MG63 (cell line): Measurements from ENCODE around the gene FCRL4. TPM values are rescaled to one million over a fixed set of nuclear protein-coding genes. Genes with fewer than 3 reads are reported as not detected.
A peak's percentile ranks its signal among the peaks of the same experiment; 100 is the strongest.
"Not testable (repeated sequence)": the region's sequence is repeated elsewhere in the genome, so short reads cannot be mapped to it uniquely, and the experiment has no call there.

Experiments used
- DNase-seq: peaks from one replicate; pipeline ENCODE4 v3.0.0-alpha.2; 2020
- H3K27me3 ChIP-seq: fragments of 250-450 bp; sonication (Bioruptor Pico); 2 replicates; pipeline ENCODE4 v1.5.1; 2020; ENCODE audit warnings: mild to moderate bottlenecking, moderate library complexity
- H3K36me3 ChIP-seq: fragments of 250-450 bp; sonication (Bioruptor Pico); 2 replicates; pipeline ENCODE4 v1.5.1; 2020; ENCODE audit warnings: mild to moderate bottlenecking, moderate library complexity
- H3K4me3 ChIP-seq: fragments of 250-450 bp; sonication (Bioruptor Pico); 2 replicates; pipeline ENCODE4 v1.5.1; 2020; ENCODE audit warnings: mild to moderate bottlenecking, moderate library complexity
- H3K9me3 ChIP-seq: fragments of 250-450 bp; sonication (Bioruptor Pico); 2 replicates; pipeline ENCODE4 v1.5.1; 2020; ENCODE audit warnings: mild to moderate bottlenecking, moderate library complexity
- total RNA-seq: library from RNA; depleted of rRNA; stranded (reverse); fragments of >200 nt; shearing (Covaris generic); gene quantifications from 2 replicates; pipeline ENCODE4 v1.2.3, GENCODE V29; 2014; ENCODE audit warnings: low replicate concordance; rRNA removed

FCRL4 gene
- total RNA-seq, 1 experiment from 2014 or later, result not detected

- H3K9me3 ChIP-seq, result no peaks in the 10 kb centered on the region
These were observed 23.0 kb downstream of the FCRL4 start for GRCh38 chr1:157574836-157575235.

DNA sequence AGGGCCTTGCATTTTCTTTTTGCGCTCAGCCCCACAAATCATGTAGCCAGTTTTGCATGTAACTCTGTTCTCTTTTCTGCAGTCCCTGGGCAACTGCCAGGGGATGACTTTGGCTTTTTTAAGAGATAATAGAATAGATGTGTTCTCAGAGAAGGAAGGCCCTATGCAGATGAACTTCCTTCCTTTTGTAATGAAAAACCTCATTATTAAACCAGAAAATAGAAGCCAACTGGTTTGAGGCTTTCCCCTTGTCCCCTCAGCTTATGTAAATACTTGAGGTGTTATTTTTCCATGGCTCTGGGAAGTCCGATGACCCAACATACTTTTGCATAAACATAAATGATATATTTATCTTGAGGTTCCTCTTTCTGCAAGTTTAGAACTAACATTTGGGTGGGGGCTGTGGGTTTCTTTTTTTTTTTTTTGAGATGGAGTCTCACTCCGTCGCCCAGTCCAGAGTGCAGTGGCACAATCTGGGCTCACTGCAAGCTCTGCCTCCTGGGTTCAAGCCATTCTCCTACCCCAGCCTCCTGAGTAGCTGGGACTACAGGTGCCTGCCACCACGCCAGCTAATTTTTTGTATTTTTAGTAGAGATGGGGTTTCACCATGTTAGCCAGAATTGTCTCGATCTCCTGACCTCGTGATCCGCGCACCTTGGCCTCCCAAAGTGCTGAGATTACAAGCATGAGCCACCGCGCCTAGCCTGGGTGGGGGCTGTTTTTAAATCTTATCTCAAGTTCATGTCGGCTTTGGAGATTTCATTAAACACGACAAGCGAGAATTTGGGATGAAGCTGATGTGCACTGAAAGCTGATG is 31.2 kb downstream of the FCRL4 start:
- no peaks in the 10 kb centered on the region; the same call in none of the 2 replicates for H3K27me3 ChIP-seq
- no peak for DNase-seq

More at GRCh38 chr1:157574836-157575235, 23.0 kb downstream of the FCRL4 start:
- DNase-seq, result no peak
- Histone ChIP-seq H3K4me3 (no peak overlapping the region), H3K36me3 (no peaks in the 10 kb centered on the region), H3K27me3 (peaks cover 18% of the 10 kb centered on the region)

GRCh38 chr1:157562515-157562914 is 35.4 kb downstream of the FCRL4 start:
- Histone ChIP-seq H3K27me3 (no peaks in the 10 kb centered on the region; the same call in 1 of the 2 replicates), H3K36me3 (no peaks in the 10 kb centered on the region), H3K4me3 (no peak overlapping the region), H3K9me3 (no peaks in the 10 kb centered on the region)
- no peak for DNase-seq

More for the DNA sequence above, 31.2 kb downstream of the FCRL4 start:
- Histone ChIP-seq H3K9me3 (no peaks in the 10 kb centered on the region), H3K4me3 (no peak overlapping the region), H3K36me3 (no peaks in the 10 kb centered on the region)

DNA sequence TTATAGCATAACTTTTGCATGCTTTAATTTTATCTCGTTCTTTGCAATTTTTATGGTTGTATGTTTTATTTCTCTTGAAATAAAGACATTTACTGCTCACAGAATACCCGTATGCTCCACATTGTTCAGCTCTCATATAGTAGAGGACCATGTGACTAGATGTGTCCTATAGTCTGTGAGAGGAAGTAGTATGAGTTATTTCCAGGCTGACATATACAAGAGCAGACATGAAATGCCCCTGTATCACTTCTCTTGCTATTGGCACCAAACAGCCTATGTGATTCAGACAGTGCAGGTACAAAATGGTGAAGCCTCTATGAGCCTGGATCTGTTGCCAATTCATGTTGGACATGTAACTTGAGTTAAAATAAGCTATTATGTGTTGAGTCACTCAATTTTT is 39.8 kb downstream of the FCRL4 start:
- Histone ChIP-seq H3K9me3 (no peaks in the 10 kb centered on the region), H3K36me3 (no peaks in the 10 kb centered on the region), H3K4me3 (no peak overlapping the region), H3K27me3 (no peaks in the 10 kb centered on the region; the same call in 1 of the 2 replicates)
- DNase-seq, result no peak

DNA sequence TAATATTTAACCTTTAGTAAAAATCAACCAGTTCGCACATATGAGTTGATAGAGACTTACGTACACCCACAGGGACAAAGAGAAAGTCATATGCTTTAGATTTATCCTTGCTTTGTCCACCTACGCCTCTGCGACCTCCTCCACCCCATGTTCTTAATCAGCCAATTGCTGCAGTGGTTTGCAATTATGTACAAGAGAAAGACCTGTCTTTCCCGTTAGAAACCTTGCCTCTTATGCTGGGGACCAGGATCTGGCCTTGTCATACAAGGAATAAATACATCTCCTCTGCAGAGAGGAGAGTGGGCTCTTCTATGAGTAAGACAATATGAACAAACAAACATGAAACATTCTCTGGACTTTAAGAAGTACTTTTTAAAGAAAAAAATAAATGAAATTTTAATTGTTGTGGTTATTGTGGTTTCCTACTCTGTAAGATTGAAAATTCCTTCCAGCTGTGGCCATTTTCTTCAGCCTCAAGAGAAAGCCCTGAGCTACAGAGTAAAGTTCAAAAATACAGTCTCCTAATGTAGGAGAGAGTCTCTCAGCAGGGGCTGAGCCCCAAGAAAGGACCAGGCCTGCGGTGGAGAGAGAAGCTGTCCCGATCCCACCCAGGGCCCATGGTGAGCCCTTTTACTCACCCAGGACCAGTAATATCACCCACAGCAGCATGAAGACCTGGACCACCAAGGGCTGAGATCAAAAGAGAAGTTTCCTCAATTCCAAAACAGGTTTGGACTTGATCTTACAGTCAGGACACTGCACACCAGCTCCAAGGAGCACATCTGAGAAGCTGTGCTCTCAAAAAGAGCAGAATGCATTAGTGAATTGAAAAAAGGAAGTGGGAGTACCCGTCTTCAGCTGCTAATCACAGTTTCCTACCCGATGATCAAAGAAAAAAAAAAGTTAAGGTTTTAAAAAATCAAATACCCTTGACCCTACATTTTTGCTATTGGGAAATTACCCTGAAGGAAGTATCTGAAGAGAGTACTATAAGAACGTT is 45.9 kb downstream of the FCRL4 start, which contains the start of gene FCRL5:
FCRL5 (minus strand) TSS at position 822 of the 1,000 bp plus-strand sequence; CDS start at position 669, 153 bp downstream.
- no peak for DNase-seq
- H3K27me3 ChIP-seq, result no peaks in the 10 kb centered on the region; the same call in none of the 2 replicates
- no peaks in the 10 kb centered on the region for H3K9me3 ChIP-seq
- H3K36me3 ChIP-seq, result no peaks in the 10 kb centered on the region
- H3K4me3 ChIP-seq, result no peak within 1 kb of the TSS

GRCh38 chr1:157548081-157548480 is 49.8 kb downstream of the FCRL4 start:
- not testable (repeated sequence) for H3K27me3 ChIP-seq, H3K9me3 ChIP-seq, H3K4me3 ChIP-seq, DNase-seq, H3K36me3 ChIP-seq

DNA sequence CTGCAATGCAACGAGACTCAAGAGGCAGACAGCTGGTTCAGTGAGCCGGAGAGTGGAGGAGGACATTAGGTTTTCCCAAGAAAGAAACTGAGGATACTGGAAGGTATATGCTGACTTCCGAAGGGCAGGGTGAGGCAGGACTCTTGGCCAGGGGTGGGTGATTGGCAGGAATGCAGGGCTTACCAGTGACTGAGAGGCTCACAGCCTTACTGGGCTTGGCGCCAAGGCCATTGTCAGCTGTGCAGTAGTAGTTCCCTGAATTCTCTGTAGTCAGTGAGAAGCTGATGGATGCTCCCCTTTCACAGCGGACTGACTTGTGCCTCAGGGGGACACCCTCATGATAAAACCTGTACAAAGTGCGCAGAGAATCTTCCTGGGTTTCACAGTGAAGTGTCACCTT is 55.2 kb downstream of the FCRL4 start:
- no peaks in the 10 kb centered on the region for H3K9me3 ChIP-seq
- no peak overlapping the region for H3K4me3 ChIP-seq
- H3K36me3 ChIP-seq, result no peaks in the 10 kb centered on the region
- H3K27me3 ChIP-seq, result peaks cover 7% of the 10 kb centered on the region; the same call in 1 of the 2 replicates
- DNase-seq, result peak; percentile 30

DNA sequence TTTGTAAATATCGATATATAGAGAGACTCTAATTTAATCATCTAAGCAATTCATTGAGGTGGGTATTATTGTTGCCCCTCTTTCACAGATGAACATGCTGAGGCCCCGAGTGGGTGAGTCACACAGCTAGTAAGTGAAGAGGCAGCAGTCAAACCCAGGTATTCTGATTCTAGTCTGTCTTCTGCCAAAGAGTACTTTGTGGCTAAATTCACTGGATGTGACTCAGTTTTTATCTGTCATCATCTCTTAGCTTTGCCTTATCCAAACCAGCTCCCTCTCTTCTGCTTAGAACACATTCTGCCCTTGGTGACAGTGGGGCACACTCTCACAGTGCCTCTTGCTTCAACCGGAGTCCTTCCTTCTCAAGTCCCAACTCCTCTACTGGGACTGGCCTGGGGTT is 57.0 kb downstream of the FCRL4 start:
- H3K36me3 ChIP-seq, result no peaks in the 10 kb centered on the region
- no peaks in the 10 kb centered on the region for H3K9me3 ChIP-seq
- peaks cover 6% of the 10 kb centered on the region; the same call in 1 of the 2 replicates for H3K27me3 ChIP-seq
- DNase-seq, result no peak
- H3K4me3 ChIP-seq, result no peak overlapping the region

GRCh38 chr1:157540160-157540748 is 57.6 kb downstream of the FCRL4 start:
- Histone ChIP-seq H3K9me3 (no peaks in the 10 kb centered on the region), H3K36me3 (no peaks in the 10 kb centered on the region), H3K27me3 (peaks cover 6% of the 10 kb centered on the region; the same call in 1 of the 2 replicates), H3K4me3 (no peak overlapping the region)
- DNase-seq, result no peak

DNA sequence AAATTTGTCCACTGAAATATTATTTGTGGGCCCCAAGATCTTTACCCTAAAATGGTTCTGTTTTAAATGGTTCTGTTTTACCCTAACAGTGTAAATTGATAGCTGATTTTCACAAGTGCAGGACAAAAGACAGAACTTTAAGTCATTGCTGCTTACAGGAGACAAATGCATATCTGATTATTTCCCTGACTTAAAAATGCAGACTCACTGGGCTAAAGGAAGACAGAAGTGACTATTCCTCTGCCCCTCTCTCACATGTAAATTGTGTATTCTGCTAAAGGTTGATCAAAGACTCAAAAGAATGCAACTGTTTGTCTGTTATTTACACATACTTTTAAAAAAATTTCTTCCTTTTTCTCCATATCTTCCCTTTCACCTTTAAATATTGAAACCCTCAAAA is 58.3 kb downstream of the FCRL4 start:
- no peak for DNase-seq
- no peaks in the 10 kb centered on the region for H3K36me3 ChIP-seq
- no peaks in the 10 kb centered on the region for H3K9me3 ChIP-seq
- no peaks in the 10 kb centered on the region; the same call in 1 of the 2 replicates for H3K27me3 ChIP-seq
- H3K4me3 ChIP-seq, result no peak overlapping the region

DNA sequence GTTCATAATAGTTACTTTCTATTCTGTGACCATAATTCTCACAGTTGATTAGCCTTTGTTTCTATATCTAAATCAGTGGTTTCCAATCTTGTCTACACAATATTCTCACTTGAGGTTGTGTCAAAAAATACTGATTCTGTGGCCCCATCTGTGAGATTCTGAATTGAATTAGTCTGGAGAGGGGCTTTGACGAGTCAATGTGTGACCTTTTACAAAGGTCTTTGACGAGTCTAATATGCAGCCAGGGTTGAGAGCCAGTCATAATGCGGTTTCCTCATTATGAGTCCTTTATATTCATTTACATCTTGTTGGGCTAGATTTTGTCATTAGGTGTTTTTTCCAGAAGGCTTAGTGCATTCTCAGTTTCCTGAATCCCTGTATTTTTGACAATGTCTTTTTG is 65.3 kb downstream of the FCRL4 start:
- Histone ChIP-seq H3K27me3 (no peaks in the 10 kb centered on the region), H3K4me3 (no peak overlapping the region), H3K9me3 (no peaks in the 10 kb centered on the region), H3K36me3 (no peaks in the 10 kb centered on the region)
- DNase-seq, result no peak

DNA sequence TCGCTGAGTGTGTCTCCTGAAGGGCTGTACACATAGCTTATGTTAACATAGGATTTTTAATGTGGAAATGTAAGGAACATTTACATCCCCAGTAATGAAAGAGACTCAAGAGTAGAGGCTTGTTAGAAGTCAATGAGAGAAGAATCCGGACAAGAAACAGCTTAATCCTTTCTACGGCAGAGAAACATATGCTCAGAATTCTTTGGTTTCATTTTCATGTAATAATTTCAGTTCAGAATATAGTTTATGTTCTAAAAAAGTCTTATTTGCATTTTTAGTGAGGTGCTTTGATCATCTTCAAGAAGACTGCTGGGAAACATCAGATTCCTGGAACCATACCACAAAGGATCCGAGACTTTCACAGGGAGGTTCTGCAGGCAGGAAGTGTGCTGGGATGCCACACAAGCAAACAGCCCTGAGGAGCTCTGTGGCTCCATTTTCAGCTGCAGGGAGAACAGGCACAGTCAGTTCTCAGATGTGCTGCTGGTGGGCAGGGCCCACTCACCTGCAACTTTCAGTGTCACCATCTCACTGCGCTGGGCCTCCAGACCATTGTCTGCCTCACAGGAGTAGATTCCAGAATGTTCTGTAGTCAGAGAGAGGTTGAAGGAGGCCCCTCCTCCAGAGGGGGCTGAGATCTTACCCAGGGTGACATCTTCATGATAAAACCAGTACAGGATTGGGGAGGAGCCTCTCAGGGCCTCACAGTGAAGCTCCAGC is 74.0 kb downstream of the FCRL4 start:
- DNase-seq, result no peak
- H3K27me3 ChIP-seq, result 0 out of 2 replicates have a peak, but pooled peaks cover 2% of the 10 kb centered on the region
- H3K4me3 ChIP-seq, result no peak overlapping the region
- no peaks in the 10 kb centered on the region for H3K9me3 ChIP-seq
- no peaks in the 10 kb centered on the region for H3K36me3 ChIP-seq

Other genes with a start within 250 kb of the FCRL4 start
- not detected in 2 replicates for gene FCRL5, start 45.6 kb downstream of the FCRL4 start, total RNA-seq
- gene FCRL3, start 102.7 kb upstream of the FCRL4 start, total RNA-seq, result not detected in 2 replicates
- not detected in 2 replicates for gene FCRL2, start 179.0 kb upstream of the FCRL4 start, total RNA-seq
- not detected in 2 replicates for gene FCRL1, start 222.0 kb upstream of the FCRL4 start, total RNA-seq
- not detected in 2 replicates for gene CD5L, start 243.7 kb upstream of the FCRL4 start, total RNA-seq